Activated T-cell treated with anti-CD3 and anti-CD28 coated beads, Interleukin-2, amount 50 U/mL, for 1 hour (primary cell): Measurements from ENCODE around the gene GHDC.
"Not testable (repeated sequence)": the region's sequence is repeated elsewhere in the genome, so short reads cannot be mapped to it uniquely, and the experiment has no call there.

Source experiments
- DNase-seq: peaks from one replicate; pipeline ENCODE4 v3.0.0-alpha.2; 2020

The GHDC gene

GRCh38 chr17:42202159-42202558 is 7.9 kb upstream of the GHDC start:
- DNase-seq = no peak

GRCh38 chr17:42201458-42201772 is 7.1 kb upstream of the GHDC start:
- no peak for DNase-seq

- DNase-seq = no peak
Measured at GRCh38 chr17:42200706-42201457, 6.6 kb upstream of the GHDC start.

- DNase-seq = no peak
Measured at GRCh38 chr17:42199416-42200011, 5.2 kb upstream of the GHDC start.

- no peak for DNase-seq
Measured at GRCh38 chr17:42198897-42199296, 4.6 kb upstream of the GHDC start.

- no peak for DNase-seq
Measured at GRCh38 chr17:42197564-42198156, 3.4 kb upstream of the GHDC start.

- no peak for DNase-seq
Measured at GRCh38 chr17:42193216-42193968, 902 bp downstream of the GHDC start.

GRCh38 chr17:42192189-42193126 is 1.8 kb downstream of the GHDC start:
- no peak for DNase-seq

GRCh38 chr17:42191275-42191608 is 3.1 kb downstream of the GHDC start:
- no peak for DNase-seq

GRCh38 chr17:42190491-42191274 is 3.6 kb downstream of the GHDC start:
- no peak for DNase-seq

- no peak for DNase-seq
Measured at GRCh38 chr17:42189651-42189965, 4.7 kb downstream of the GHDC start.

GRCh38 chr17:42188749-42189650 is 5.3 kb downstream of the GHDC start:
- no peak for DNase-seq

- DNase-seq = no peak
Measured at GRCh38 chr17:42187833-42188232, 6.5 kb downstream of the GHDC start.

GRCh38 chr17:42186191-42186590 is 8.1 kb downstream of the GHDC start:
- not testable (repeated sequence) for DNase-seq

- no peak for DNase-seq
Measured at GRCh38 chr17:42185621-42185930, 8.7 kb downstream of the GHDC start.

- DNase-seq = no peak
Measured at GRCh38 chr17:42184713-42185620, 9.3 kb downstream of the GHDC start, which contains the start of gene HCRT. TSS of gene HCRT (minus strand) at chr17:42185452. CDS start at chr17:42185365, 87 bp downstream.

- peak; percentile 84 for DNase-seq
Measured at GRCh38 chr17:42183741-42184711, 10.3 kb downstream of the GHDC start.

GRCh38 chr17:42182927-42183734 is 11.2 kb downstream of the GHDC start:
- DNase-seq = no peak
